Esophagus (tissue), 2 donors: ENCODE measurements around the gene MAPK8IP1. TPM values are rescaled to one million over a fixed set of nuclear protein-coding genes. Genes with fewer than 3 reads are reported as not detected.

Source experiments
- H3K27ac ChIP-seq, 2 donors: one replicate each; pipeline ENCODE4 v1.5.1; 2013; ENCODE audit warnings: low read depth in 2 of 2, mild to moderate bottlenecking in 2 of 2, inconsistent platforms in 1 of 2, low read length in 1 of 2, moderate library complexity in 1 of 2
- H3K27me3 ChIP-seq, 2 donors: one replicate each; pipeline ENCODE4 v1.6.1; 2013; ENCODE audit warnings: low read length in 2 of 2, control low read depth in 1 of 2, mild to moderate bottlenecking in 1 of 2; ENCODE audit not compliant: insufficient read depth in 2 of 2, control insufficient read depth in 1 of 2
- H3K36me3 ChIP-seq, 2 donors: one replicate each; pipeline ENCODE4 v1.6.1; 2013; ENCODE audit warnings: low read length in 1 of 2; ENCODE audit not compliant: control insufficient read depth in 2 of 2, insufficient read depth in 2 of 2
- H3K4me1 ChIP-seq, 2 donors: one replicate each; pipeline ENCODE4 v1.6.1; 2013; ENCODE audit warnings: low read length in 1 of 2; ENCODE audit not compliant: control insufficient read depth in 2 of 2, insufficient read depth in 2 of 2
- H3K4me3 ChIP-seq, 2 donors: one replicate each; pipeline ENCODE4 v1.5.1; 2013; ENCODE audit warnings: low read length in 2 of 2, mild to moderate bottlenecking in 2 of 2, low read depth in 1 of 2, moderate library complexity in 1 of 2
- H3K9me3 ChIP-seq, 2 donors: one replicate each; pipeline ENCODE4 v1.6.1; 2013; ENCODE audit warnings: mild to moderate bottlenecking in 2 of 2, low read depth in 1 of 2, low read length in 1 of 2, moderate library complexity in 1 of 2; ENCODE audit not compliant: control insufficient read depth in 2 of 2, insufficient read depth in 1 of 2
- whole genome bisulfite sequencing, 2 donors: extraction: QIAGEN DNeasy Blood & Tissue Kit; methylation state at CpG; one replicate each; pipeline ENCODE4 v1.1.7; 2013; 5-methylcytosine and 5-hydroxymethylcytosine counted together
- polyA plus RNA-seq, 2 donors: library from polyadenylated mRNA; stranded (reverse); fragments of 200-250 nt; gene quantifications; one replicate each; pipeline ENCODE4 v1.2.3, GENCODE V29; 2013
- donor health status: healthy with polysubstance abuse.
- donor health status: Bipolar disorder and iron deficiency.

The MAPK8IP1 gene
- polyA plus RNA-seq, 2 donors, result 0.77 to 1.3 TPM

GRCh38 chr11:45917286-45917622 is 31.8 kb downstream of the MAPK8IP1 start:
- Histone ChIP-seq H3K4me1 (peaks cover 2 to 14% of the 10 kb centered on the region in 2 donors), H3K9me3 (no peaks in the 10 kb centered on the region), H3K27me3 (no peaks in the 10 kb centered on the region), H3K4me3 (peak overlapping the region; percentile 90 to 92), H3K27ac (peak overlapping the region; percentile 92 to 96), H3K36me3 (peaks cover 13 to 26% of the 10 kb centered on the region in 2 donors)
- 3% methylated on average over 14 to 16 of the region's 16 CpGs for WGBS, 2 donors

DNA sequence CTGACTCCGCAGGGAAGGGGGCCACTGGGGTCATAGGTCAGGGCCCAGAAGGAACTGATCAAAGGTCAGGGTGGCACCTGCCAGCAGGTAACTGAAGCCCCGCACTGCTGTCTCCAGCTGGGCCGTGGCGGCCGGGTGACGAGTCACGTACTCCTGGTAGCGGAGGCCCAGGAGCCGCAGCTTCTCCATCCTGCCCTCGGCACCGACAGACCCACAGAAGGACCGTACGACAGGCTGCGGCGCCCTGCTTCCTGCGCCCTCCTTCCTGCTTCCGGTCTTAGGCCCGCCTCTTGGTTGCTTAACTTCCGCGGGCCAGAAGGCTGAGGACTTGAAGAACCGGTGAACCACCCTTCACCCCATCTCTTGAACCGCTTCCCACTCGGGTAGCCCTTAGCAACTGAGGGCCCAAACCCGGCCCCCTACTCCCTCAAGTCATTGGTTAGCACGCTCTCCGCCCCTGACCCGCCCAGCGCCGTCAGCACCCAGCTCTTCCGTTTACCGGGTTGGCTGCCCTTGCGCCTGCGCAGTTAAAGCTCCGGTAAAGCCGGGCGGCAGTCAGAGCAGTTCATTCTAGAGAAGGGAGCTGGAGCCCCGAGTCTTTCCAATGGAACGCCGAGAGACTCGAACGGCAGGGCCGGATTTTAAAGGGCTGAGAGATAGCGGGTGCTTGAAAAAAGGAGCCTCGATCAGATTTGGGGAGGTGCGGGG is 32.3 kb downstream of the MAPK8IP1 start, which contains the start of gene PEX16:
TSS of gene PEX16 (minus strand) at position 255 of the 708 bp plus-strand sequence. CDS start at position 189, 66 bp downstream.
- Histone ChIP-seq H3K9me3 (no peaks in the 10 kb centered on the region), H3K4me3 (peak within 1 kb of the TSS; percentile 90 to 92), H3K27ac (peak within 1 kb of the TSS; percentile 92 to 96), H3K27me3 (no peaks in the 10 kb centered on the region), H3K4me1 (peaks cover 2 to 14% of the 10 kb centered on the region in 2 donors), H3K36me3 (peaks cover 13 to 26% of the 10 kb centered on the region in 2 donors)
- WGBS, 2 donors, result 0% methylated on average over 45 of the region's 45 CpGs

DNA sequence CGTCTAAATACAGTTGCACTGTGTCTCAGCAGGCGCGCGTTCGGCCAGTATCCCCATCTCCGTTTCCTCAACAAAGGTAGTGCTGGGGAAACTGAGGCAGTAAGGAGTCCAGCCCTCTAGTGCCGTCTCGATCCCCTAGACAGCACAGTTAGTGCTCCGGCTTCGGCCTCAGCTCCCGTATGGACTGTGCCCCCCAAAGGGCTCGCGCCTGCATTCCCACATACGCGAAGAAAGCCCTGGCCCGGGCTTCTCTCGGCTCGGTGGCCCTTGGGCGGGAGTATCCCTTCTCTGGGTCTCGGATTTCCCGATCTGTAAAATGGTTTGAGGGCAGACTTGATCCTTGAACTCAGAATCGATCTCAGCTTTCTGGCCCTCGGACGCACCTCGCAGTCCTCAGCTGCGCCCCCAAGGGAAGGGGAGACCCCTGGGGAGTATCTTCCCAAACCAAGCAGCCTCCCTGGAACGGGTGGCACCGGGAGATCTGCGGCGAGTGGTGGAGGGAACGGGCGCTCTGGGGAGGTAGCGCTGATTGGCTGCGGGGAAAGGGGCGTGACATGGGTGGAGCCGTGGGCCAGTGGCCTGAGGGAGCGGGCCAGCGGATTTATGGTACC is 33.0 kb downstream of the MAPK8IP1 start:
- Histone ChIP-seq H3K27ac (peak overlapping the region; percentile 86 to 96), H3K4me1 (peaks cover 2 to 18% of the 10 kb centered on the region in 2 donors), H3K9me3 (no peaks in the 10 kb centered on the region), H3K27me3 (no peaks in the 10 kb centered on the region), H3K4me3 (peak overlapping the region; percentile 56 to 90), H3K36me3 (peaks cover 12 to 21% of the 10 kb centered on the region in 2 donors)
- 0 to 1% methylated on average over 38 of the region's 38 CpGs for WGBS, 2 donors

DNA sequence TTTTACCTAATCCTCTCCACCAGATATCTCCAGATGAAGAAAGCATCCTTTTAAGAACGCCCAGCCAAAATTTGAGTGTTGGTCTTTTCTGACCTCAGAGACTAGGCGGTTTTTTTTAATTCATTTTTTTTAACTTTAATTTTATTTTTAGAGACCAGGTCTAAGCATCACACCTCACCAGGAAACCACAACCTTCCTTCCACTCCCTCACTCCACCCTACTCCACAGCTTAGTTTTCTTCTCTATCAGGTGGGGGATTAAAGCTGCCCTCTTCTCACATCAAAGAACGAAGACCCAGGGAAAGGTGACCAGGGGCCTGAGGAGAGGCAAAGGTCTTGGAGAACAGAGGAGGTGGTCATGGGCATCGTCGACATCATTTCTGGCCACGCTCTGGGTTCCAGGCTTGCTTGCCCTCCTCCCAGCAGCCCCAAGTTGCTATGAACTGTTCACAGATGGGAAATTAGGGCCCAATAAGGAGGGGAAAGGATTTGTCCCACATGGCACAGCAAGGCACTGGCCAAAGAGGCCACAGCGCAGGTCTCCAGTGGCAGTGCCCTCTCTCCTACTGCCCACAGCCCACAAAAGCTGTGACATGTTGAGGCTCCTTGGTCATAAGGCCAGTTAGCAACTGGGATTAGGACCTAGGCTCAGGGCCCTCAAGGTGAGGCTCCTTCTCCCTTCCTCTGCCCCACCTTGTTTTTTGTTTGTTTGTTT is 33.7 kb downstream of the MAPK8IP1 start:
- Histone ChIP-seq H3K9me3 (no peaks in the 10 kb centered on the region), H3K4me3 (peak overlapping the region in 1 of 2 donors; percentile 90), H3K27me3 (no peaks in the 10 kb centered on the region), H3K36me3 (peaks cover 5 to 14% of the 10 kb centered on the region in 2 donors), H3K4me1 (peaks cover 2 to 19% of the 10 kb centered on the region in 2 donors), H3K27ac (peak overlapping the region in 1 of 2 donors; percentile 96)
- whole genome bisulfite sequencing, 2 donors, result 63 to 68% methylated on average over 7 of the region's 7 CpGs

GRCh38 chr11:45919806-45920530 is 34.5 kb downstream of the MAPK8IP1 start:
- H3K4me1 ChIP-seq, result peaks cover 2 to 19% of the 10 kb centered on the region in 2 donors
- no peak overlapping the region for H3K27ac ChIP-seq
- WGBS, 2 donors, result 66 to 70% methylated on average over 13 of the region's 13 CpGs
- peaks cover 0 to 6% of the 10 kb centered on the region in 2 donors for H3K36me3 ChIP-seq
- H3K9me3 ChIP-seq, result no peaks in the 10 kb centered on the region
- no peaks in the 10 kb centered on the region for H3K27me3 ChIP-seq
- H3K4me3 ChIP-seq, result no peak overlapping the region

- no peak overlapping the region for H3K4me3 ChIP-seq
- no peaks in the 10 kb centered on the region for H3K9me3 ChIP-seq
- no peak overlapping the region for H3K27ac ChIP-seq
- 83 to 85% methylated on average over 6 of the region's 6 CpGs for WGBS, 2 donors
- no peaks in the 10 kb centered on the region for H3K36me3 ChIP-seq
- H3K4me1 ChIP-seq, result peaks cover 2 to 19% of the 10 kb centered on the region in 2 donors
- H3K27me3 ChIP-seq, result no peaks in the 10 kb centered on the region
Observed at GRCh38 chr11:45920531-45921477, 35.4 kb downstream of the MAPK8IP1 start.

GRCh38 chr11:45921561-45922424 is 36.3 kb downstream of the MAPK8IP1 start:
- 20% methylated on average over 45 to 54 of the region's 54 CpGs for WGBS, 2 donors
- Histone ChIP-seq H3K9me3 (no peaks in the 10 kb centered on the region), H3K27ac (peak overlapping the region in 1 of 2 donors; percentile 27), H3K36me3 (peaks cover 0 to 6% of the 10 kb centered on the region in 2 donors), H3K27me3 (no peaks in the 10 kb centered on the region), H3K4me3 (peak overlapping the region; percentile 51 to 57), H3K4me1 (peaks cover 2 to 15% of the 10 kb centered on the region in 2 donors)
